ENCODE results near the gene SPEG.

DNA sequence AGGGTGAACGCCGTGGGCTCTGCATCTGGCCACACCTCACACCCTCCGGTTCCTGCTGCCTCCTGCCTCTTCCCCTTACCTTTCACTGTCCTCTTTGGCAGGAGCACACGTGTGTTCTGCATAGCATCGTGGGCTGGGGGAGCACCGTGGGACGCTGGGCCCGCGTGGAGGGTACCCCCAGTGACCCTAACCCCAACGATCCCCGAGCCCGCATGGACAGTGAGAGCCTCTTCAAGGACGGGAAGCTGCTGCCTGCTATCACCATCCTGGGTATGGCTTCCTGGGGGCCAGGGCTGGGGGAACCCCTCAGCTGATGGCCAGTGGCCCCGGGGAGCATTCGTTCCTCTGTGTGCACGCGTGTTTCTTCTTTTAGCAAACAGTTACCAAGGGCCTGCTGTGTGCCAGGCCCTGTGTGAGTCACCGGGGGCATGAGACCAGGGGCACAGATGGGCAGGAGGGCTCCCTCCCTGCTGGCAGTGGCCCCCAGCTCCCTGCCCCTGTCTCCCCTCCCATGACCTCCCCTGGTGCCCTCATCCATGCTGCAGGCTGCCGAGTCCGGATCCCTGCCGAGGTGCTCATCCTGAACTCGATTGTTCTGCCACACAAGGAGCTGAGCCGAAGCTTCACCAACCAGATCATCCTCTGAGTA is 71.6 kb downstream of the SPEG start:
- TF ChIP-seq, protein P1, sequence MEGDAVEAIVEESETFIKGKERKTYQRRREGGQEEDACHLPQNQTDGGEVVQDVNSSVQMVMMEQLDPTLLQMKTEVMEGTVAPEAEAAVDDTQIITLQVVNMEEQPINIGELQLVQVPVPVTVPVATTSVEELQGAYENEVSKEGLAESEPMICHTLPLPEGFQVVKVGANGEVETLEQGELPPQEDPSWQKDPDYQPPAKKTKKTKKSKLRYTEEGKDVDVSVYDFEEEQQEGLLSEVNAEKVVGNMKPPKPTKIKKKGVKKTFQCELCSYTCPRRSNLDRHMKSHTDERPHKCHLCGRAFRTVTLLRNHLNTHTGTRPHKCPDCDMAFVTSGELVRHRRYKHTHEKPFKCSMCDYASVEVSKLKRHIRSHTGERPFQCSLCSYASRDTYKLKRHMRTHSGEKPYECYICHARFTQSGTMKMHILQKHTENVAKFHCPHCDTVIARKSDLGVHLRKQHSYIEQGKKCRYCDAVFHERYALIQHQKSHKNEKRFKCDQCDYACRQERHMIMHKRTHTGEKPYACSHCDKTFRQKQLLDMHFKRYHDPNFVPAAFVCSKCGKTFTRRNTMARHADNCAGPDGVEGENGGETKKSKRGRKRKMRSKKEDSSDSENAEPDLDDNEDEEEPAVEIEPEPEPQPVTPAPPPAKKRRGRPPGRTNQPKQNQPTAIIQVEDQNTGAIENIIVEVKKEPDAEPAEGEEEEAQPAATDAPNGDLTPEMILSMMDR (IDR thresholded peaks at IDR 0.05) = no peak
- TF ChIP-seq EP300 (IDR thresholded peaks at IDR 0.05) (no peak), POLR2A (IDR thresholded peaks at IDR 0.05) (no peak)

Measured in upper lobe of left lung (tissue), 4 donors.